GM12875 (cell line): ENCODE data around the gene KRTAP4-7.
"Not testable (repeated sequence)": the region's sequence is repeated elsewhere in the genome, so short reads cannot be mapped to it uniquely, and the experiment has no call there.

Experiments
- H3K4me3 ChIP-seq: one replicate; pipeline ENCODE4 v1.5.1; 2011; ENCODE audit warnings: low read depth, low read length, control low read depth
- TF ChIP-seq, protein P1 (sequence below): IDR thresholded peaks from 2 replicates; pipeline ENCODE4 v1.5.1; 2011; ENCODE audit warnings: low read depth, mild to moderate bottlenecking, control low read depth, inconsistent platforms, low read length, moderate library complexity, borderline replicate concordance; ENCODE audit not compliant: insufficient read depth

KRTAP4-7 gene

DNA sequence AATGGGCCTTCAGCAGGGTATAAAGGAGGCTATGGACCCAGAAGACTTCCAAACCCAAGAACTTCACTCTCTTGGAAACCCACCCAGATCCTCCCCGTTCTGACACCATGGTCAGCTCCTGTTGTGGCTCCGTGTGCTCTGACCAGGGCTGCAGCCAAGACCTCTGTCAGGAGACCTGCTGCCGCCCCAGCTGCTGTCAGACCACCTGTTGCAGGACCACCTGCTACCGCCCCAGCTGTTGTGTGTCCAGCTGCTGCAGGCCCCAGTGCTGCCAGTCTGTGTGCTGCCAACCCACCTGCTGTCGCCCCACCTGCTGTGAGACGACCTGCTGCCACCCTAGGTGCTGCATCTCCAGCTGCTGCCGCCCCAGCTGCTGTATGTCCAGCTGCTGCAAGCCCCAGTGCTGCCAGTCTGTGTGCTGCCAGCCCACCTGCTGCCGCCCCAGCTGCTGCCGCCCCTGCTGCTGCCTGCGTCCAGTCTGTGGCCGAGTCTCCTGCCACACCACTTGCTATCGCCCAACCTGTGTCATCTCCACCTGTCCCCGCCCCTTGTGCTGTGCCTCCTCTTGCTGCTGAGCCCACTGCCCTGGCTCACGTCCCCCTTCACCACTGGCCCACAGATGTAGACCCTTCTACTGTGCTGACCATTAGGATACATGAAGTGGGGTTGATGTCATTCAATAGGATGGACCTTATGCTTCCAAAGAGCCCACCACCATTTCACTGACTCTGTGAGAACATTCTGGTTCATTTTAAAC lies at the start of gene KRTAP4-7:
Gene KRTAP4-7 (plus strand): TSS at position 51 of the 757 bp plus-strand sequence. CDS start 57 bp downstream, at position 108.
- not testable (repeated sequence) for H3K4me3 ChIP-seq

DNA sequence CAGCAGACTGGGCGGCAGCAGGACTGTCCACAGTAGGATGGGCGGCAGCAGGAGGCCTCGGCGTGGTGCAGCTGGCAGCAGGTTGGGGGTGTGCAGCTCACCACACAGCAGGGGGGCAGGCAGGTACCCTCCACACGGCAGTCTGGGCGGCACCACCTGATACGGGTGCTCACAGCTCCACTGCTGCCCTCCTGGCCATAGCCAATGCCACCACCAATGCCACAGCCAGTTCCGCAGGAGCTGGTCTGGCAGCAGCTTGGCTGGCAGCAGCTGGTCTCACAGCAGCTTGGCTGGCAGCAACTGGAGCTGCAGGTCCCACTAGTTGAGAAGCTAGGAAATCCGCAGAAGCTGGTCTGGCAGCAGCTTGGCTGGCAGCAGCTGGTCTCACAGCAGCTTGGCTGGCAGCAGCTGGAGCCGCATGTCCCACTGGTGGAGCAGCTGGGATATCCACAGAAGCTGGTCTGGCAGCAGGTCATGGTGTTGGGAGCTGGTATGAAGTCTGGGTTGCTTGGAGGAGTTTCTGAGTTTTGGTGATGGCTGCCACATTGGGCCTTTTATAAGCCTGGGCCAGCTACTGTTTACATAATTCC lies 49.5 kb upstream of the KRTAP4-7 start, which contains the start of gene KRTAP1-3:
Gene KRTAP1-3 (minus strand): TSS at position 529 of the 590 bp plus-strand sequence. CDS start 53 bp downstream, at position 476.
- H3K4me3 ChIP-seq = not testable (repeated sequence)

DNA sequence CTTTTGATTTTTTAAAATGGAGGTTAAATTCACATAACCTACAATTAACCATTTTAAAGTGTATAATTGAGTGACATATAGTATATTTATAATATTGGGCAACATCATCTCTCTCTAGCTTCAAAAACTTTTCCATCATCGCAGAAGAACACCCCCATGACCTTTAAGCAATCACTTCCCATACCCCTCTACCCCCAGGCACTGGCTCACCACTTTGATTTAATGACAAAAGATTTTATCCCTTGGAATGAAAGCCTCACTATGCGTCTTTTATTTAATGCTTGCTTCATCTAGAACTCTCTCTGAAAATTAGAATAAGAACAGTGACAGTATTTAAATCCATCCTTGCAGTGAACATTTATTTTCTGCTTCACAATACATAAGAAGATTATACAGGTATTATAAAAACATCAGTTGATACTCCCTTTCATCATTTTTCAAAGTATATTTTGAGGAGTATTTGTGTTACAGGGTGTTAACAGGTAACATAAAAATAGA lies 46.0 kb upstream of the KRTAP4-7 start:
- TF ChIP-seq, protein P1, sequence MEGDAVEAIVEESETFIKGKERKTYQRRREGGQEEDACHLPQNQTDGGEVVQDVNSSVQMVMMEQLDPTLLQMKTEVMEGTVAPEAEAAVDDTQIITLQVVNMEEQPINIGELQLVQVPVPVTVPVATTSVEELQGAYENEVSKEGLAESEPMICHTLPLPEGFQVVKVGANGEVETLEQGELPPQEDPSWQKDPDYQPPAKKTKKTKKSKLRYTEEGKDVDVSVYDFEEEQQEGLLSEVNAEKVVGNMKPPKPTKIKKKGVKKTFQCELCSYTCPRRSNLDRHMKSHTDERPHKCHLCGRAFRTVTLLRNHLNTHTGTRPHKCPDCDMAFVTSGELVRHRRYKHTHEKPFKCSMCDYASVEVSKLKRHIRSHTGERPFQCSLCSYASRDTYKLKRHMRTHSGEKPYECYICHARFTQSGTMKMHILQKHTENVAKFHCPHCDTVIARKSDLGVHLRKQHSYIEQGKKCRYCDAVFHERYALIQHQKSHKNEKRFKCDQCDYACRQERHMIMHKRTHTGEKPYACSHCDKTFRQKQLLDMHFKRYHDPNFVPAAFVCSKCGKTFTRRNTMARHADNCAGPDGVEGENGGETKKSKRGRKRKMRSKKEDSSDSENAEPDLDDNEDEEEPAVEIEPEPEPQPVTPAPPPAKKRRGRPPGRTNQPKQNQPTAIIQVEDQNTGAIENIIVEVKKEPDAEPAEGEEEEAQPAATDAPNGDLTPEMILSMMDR = no peak
- H3K4me3 ChIP-seq = no peak overlapping the region

DNA sequence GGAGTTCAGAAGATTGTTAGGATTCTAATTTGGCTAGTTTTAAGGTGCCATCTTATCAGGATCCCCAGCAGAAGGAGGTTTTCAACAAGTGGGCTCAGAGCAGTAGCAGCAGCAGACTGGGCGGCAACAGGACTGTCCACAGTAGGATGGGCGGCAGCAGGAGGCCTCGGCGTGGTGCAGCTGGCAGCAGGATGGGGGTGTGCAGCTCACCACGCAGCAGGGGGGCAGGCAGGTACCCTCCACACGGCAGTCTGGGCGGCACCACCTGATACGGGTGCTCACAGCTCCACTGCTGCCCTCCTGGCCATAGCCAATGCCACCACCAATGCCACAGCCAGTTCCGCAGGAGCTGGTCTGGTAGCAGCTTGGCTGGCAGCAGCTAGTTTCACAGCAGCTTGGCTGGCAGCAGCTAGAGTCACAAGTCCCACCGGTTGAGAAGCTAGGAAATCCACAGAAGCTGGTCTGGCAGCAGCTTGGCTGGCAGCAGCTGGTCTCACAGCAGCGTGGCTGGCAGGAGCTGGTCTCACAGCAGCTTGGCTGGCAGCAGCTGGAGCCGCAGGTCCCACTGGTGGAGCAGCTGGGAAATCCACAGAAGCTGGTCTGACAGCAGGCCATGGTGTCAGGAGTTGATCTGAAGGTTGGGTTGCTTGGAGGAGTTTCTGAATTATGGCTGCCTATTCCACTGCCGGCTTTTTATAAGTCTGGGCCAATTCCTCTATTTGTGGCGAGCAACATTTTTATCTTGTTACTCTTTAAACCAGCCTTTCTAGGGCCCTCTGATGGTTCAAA lies 43.0 kb upstream of the KRTAP4-7 start, which contains the start of gene KRTAP1-1:
Gene KRTAP1-1 (minus strand): TSS at position 668 of the 789 bp plus-strand sequence. CDS start 53 bp downstream, at position 615.
- H3K4me3 ChIP-seq = not testable (repeated sequence)

DNA sequence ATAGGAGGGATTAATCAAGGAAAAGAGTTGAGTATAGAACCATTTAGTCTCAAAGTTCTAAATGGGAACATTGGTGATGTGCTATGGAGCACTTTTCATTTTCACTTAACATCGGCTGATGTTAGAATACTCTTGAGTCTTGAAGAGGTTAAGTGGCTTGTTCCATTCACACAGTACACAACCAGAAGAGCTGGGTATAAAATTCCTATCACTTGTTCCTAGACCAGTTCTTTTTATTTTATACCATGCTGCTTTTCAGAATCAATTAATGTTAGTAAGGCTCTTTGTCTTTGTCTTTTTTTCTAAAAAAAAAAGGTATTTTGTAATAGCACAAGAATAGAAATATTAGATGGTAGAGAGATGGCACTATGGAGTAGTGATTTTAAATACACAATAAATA lies 41.0 kb upstream of the KRTAP4-7 start:
- H3K4me3 ChIP-seq = no peak overlapping the region
- TF ChIP-seq, protein P1 = no peak

DNA sequence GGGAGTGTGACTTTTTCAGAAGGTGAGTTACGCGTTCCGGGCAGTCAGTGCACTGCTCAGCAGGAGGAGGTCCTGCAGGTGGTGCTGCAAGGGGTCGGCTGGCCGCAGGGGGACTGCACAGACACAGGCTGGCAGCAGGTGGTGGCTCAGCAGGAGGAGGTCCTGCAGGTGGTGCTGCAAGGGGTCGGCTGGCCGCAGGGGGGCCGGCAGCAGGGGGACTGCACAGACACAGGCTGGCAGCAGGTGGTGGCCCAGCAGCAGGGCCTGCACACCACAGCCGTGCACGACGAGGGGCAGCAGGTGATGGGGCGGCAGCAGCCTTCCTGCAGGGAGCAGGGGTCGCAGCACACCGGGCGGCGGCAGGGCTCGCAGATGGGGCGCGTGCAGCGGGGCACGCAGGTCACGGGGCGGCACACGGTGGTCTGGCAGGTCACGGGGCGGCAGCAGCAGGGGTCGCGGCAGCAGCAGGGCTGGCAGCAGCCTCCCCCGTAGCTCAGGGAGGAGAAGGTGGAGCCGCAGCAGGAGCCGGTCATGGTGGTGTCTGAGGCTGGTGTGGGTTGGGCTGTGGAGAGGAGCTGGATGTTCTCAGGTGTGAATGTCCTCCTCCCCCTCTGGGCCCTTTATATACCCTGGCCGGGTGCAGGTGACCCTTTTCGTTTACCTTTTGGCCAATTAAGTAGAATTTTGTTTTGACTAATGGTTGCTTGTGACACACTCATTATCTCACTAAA lies 37.0 kb upstream of the KRTAP4-7 start, which contains the start of gene KRTAP2-1:
Gene KRTAP2-1 (minus strand): TSS at position 582 of the 731 bp plus-strand sequence. CDS start 49 bp downstream, at position 533.
- not testable (repeated sequence) for H3K4me3 ChIP-seq

DNA sequence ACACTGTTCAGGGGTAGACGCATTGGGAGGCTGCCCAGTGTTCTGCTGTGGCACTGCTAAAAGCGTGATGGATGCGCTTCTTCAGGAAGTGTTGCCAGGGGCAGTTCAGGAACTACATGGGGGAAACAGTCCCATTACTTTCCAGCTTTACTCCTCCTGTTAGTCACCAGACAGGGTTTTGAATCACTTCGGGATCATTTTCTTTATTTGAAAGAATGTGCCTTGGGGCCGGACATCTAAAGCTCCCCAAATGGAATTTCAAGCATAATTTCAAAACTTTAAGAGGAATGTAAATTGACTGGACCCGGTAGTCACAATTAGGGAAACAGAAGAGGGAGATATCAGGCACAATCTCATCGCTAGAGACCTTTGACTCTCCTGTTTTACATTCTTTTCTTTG lies 35.5 kb upstream of the KRTAP4-7 start:
- no peak overlapping the region for H3K4me3 ChIP-seq
- TF ChIP-seq, protein P1 = no peak

DNA sequence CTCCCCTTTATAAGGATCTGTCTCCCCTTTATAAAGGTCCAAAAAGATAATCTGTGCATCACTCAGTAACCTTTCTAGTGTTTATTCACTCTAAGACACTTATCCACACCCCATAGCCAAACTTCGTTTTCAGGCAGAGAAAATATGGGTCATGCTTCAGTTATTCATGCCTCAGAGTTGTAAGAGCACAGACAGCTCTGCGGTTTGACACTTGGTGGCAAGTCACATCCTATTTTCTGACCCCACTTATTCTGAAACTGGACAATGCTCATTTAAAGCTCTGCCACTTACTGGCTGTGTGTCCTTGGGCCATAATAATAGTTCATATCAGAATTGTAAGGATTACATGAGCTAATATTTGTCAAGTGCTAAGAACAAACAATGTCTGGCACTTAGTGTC lies 34.8 kb upstream of the KRTAP4-7 start:
- TF ChIP-seq, protein P1 = no peak
- H3K4me3 ChIP-seq = no peak overlapping the region
